Calu3 (cell line): ENCODE data around the gene ABCB1. TPM values are rescaled to one million over a fixed set of nuclear protein-coding genes. Genes with fewer than 3 reads are reported as not detected.

Experiments
- BruUV-seq: library from RNA; stranded (reverse); fragments of 400-500 nt; replicated peaks from 2 replicates; lab custom pipeline; 2021; lab: Mats Ljungman, UMichigan
- CTCF ChIA-PET: fragments of 300-600 bp; sonication (Branson Sonifier 250); formaldehyde crosslinking; loops from one replicate; lab custom pipeline; 2022; ENCODE audit warnings: antibody characterized with exemption; lab: Charles Lee
- DNase-seq: peaks from one replicate; pipeline ENCODE4 v3.0.0; 2022
- H3K27ac Mint-ChIP-seq: one replicate; pipeline ENCODE4 v1.8.0; 2022; ENCODE audit warnings: mixed read lengths; ENCODE audit not compliant: unreplicated experiment
- H3K27me3 Mint-ChIP-seq: one replicate; pipeline ENCODE4 v1.8.0; 2022; ENCODE audit warnings: mixed read lengths; ENCODE audit not compliant: unreplicated experiment
- H3K36me3 Mint-ChIP-seq: one replicate; pipeline ENCODE4 v1.8.0; 2022; ENCODE audit warnings: mild to moderate bottlenecking, moderate library complexity, mixed read lengths; ENCODE audit not compliant: insufficient read depth, unreplicated experiment
- H3K4me1 Mint-ChIP-seq: one replicate; pipeline ENCODE4 v1.8.0; 2022; ENCODE audit warnings: mild to moderate bottlenecking, low read depth, mixed read lengths; ENCODE audit not compliant: unreplicated experiment
- H3K4me3 Mint-ChIP-seq: one replicate; pipeline ENCODE4 v1.8.0; 2022; ENCODE audit warnings: mild to moderate bottlenecking, low read depth, moderate library complexity, mixed read lengths; ENCODE audit not compliant: unreplicated experiment
- H3K9me3 Mint-ChIP-seq: one replicate; pipeline ENCODE4 v1.8.0; 2022; ENCODE audit warnings: low read depth, mixed read lengths; ENCODE audit not compliant: unreplicated experiment
- intact Hi-C: fragments of 100-400 bp; cut with micrococcal nuclease; formaldehyde crosslinking; loops from one replicate; pipeline ENCODE4 v1.10.0; 2022; ENCODE audit not compliant: unreplicated experiment
- total RNA-seq: library from RNA; stranded (reverse); gene quantifications from 2 replicates; pipeline ENCODE4 v1.2.3, GENCODE V29; 2022
- TF ChIP-seq, protein P1 (sequence below): fragments of 200-600 bp; IDR thresholded peaks from one replicate; pipeline ENCODE4 v1.8.0; 2022; ENCODE audit warnings: antibody characterized with exemption; ENCODE audit not compliant: unreplicated experiment

ABCB1 gene
- total RNA-seq, 1 experiment from 2014 or later = 5.7 TPM

DNA sequence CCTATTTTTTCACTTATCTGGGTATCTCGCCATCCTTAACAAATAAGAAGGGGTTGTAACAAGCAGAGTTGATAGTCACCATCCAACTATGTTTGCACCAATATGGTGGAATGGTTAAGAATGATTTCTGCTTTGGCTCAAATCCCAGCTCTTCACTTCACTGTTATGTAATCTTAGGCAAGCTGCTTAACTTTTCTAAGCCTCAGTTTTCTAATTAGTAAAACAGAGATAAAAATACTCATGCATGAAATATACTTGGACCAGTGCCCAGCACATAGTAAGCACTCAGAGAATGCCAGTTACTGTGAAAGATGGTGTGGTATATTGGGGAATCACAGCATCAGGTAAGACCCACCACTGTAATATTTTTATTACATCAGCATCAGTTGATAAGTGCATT lies 33.6 kb downstream of the ABCB1 start:
- Mint-ChIP-seq H3K4me3 (no peak overlapping the region), H3K9me3 (no peaks in the 10 kb centered on the region), H3K36me3 (no peaks in the 10 kb centered on the region), H3K27me3 (no peaks in the 10 kb centered on the region), H3K4me1 (peaks cover 20% of the 10 kb centered on the region), H3K27ac (no peak overlapping the region)
- no peak for DNase-seq
- TF ChIP-seq, protein P1, sequence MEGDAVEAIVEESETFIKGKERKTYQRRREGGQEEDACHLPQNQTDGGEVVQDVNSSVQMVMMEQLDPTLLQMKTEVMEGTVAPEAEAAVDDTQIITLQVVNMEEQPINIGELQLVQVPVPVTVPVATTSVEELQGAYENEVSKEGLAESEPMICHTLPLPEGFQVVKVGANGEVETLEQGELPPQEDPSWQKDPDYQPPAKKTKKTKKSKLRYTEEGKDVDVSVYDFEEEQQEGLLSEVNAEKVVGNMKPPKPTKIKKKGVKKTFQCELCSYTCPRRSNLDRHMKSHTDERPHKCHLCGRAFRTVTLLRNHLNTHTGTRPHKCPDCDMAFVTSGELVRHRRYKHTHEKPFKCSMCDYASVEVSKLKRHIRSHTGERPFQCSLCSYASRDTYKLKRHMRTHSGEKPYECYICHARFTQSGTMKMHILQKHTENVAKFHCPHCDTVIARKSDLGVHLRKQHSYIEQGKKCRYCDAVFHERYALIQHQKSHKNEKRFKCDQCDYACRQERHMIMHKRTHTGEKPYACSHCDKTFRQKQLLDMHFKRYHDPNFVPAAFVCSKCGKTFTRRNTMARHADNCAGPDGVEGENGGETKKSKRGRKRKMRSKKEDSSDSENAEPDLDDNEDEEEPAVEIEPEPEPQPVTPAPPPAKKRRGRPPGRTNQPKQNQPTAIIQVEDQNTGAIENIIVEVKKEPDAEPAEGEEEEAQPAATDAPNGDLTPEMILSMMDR = no peak
- CTCF ChIA-PET = no interaction called here
- BruUV-seq = no TSS peak
- intact Hi-C loops = no loop called here

DNA sequence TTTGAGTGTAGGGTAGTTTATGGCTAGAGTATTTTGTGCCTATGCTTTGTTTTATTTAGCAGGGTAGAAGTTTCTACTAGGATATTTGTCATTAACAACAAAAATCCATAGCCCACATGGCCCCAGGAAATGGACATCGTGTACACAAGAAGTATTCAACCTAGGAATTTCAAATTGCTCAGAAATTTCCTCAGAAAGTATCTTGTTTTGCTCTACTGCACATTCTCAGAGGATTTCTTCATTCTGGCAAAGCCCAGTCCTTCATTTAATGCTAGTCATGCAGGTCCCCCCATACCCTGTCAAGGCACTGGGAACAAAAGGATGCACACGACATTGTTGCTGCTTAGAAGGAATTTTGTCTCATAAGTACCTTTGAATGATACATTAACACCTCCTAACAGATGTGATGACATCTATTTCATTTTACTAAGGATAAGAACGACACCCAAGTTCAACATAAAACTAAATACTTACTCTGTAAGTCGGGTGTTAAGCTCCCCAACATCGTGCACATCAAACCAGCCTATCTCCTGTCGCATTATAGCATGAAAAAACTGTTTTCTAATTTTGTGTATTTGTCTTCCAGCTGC lies 34.3 kb downstream of the ABCB1 start:
- TF ChIP-seq, protein P1 = no peak
- CTCF ChIA-PET = no interaction called here
- DNase-seq = no peak
- no peak overlapping the region for H3K4me3 Mint-ChIP-seq
- H3K27me3 Mint-ChIP-seq = no peaks in the 10 kb centered on the region
- H3K4me1 Mint-ChIP-seq = peaks cover 17% of the 10 kb centered on the region
- H3K9me3 Mint-ChIP-seq = no peaks in the 10 kb centered on the region
- intact Hi-C loops = no loop called here
- no peak overlapping the region for H3K27ac Mint-ChIP-seq
- BruUV-seq = no TSS peak
- no peaks in the 10 kb centered on the region for H3K36me3 Mint-ChIP-seq

DNA sequence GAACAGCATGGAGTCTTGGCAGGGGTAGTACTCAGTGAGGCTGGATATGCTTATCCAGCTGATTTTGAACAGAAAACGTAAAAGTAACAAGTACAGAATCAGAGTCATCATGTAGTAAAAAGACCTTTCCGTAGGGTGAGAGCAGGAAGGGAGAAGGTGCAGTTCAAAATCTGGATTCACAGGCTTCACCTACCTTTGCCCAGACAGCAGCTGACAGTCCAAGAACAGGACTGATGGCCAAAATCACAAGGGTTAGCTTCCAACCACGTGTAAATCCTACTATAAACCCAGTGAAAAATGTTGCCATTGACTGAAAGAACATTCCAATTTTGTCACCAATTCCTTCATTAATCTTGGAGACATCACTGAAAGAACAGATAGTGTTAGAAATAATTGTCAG lies 34.8 kb downstream of the ABCB1 start:
- H3K27ac Mint-ChIP-seq = no peak overlapping the region
- peaks cover 12% of the 10 kb centered on the region for H3K4me1 Mint-ChIP-seq
- TF ChIP-seq, protein P1 = no peak
- no TSS peak for BruUV-seq
- H3K4me3 Mint-ChIP-seq = no peak overlapping the region
- CTCF ChIA-PET = interaction anchor here (1.8 kb wide), 1 partner anchor 10 kb away, joined by 3 read pairs; no protein-coding TSS in a partner anchor
- no peaks in the 10 kb centered on the region for H3K27me3 Mint-ChIP-seq
- no peaks in the 10 kb centered on the region for H3K36me3 Mint-ChIP-seq
- intact Hi-C loops = loop anchor here (2.0 kb wide), 2 partner anchors 33 to 43 kb away; no protein-coding TSS in a partner anchor
- DNase-seq = no peak
- H3K9me3 Mint-ChIP-seq = no peaks in the 10 kb centered on the region

DNA sequence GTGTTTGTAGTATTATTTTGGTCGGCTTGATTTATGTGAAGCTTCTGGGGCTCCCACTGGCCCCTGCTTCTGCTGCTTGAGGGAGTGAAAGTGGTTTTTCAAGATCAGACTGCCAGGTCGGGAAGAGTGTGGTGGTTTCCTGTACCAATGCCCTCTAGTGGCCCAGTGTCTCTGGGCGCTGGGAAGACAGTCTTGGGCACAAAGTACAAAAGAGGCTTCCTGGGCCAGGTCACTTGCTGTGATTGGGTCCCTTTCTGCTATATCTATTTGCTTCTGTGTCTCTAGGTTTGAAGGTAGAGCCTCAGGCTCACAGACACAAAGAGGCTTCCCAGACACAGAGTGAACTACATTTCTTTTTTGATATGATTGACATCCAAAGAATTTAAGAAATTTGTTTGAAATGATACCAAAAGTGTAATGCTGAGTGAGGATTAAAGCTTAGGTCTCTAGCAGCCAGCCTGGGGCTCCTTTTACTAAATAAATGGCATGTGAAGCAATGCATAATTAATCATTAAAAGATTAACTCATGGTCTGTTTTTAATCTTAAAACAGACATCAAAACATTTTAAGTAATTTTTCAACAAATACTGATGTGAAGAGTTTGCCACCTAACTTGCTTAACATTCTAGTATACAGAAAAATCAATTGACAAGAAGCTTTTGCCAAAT lies 36.3 kb downstream of the ABCB1 start:
- Mint-ChIP-seq H3K36me3 (no peaks in the 10 kb centered on the region), H3K9me3 (no peaks in the 10 kb centered on the region), H3K4me3 (no peak overlapping the region), H3K4me1 (peaks cover 8% of the 10 kb centered on the region), H3K27ac (no peak overlapping the region), H3K27me3 (no peaks in the 10 kb centered on the region)
- CTCF ChIA-PET = interaction anchor here (0.6 to 1.8 kb wide), 3 partner anchors 9 to 36 kb away, joined by 3 read pairs; partner anchors contain the start of gene ABCB1
- TF ChIP-seq, protein P1 = peak; percentile 33
- intact Hi-C loops = loop anchor here (2.0 to 5.0 kb wide), 3 partner anchors 34 to 57 kb away; no protein-coding TSS in a partner anchor
- peak; percentile 69 for DNase-seq
- BruUV-seq = no TSS peak
